NCI-H2227 (cell line): ENCODE measurements around the gene MFAP3L.

Source experiments
- DNase-seq: peaks from one replicate; lab custom pipeline; 2025; ENCODE audit not compliant: unreplicated experiment; lab: John Stamatoyannopoulos, UW

Gene MFAP3L

GRCh38 chr4:170022211-170022610 is 4.0 kb downstream of the MFAP3L start:
- no peak for DNase-seq

DNA sequence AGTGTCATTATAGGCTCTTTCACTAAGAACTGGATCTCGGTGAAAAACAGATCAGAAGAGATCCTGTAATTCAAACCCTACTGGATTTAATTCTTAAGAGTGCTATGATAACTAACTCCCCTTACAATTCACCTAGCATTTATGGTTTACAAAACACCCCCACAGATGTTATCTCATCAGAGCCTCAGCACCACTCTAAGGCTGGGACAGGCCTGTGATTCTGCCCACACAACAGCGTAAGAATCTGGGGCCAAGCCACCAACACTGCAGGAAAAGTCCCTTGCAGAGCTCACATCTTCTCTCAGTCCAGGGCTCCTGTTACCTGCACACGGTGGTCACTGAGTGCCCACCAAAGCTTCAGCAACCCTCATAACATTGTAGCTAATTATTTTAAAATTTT is 8.9 kb downstream of the MFAP3L start:
- no peak for DNase-seq

- no peak for DNase-seq
Measured at GRCh38 chr4:170015285-170015684, 10.9 kb downstream of the MFAP3L start.

DNA sequence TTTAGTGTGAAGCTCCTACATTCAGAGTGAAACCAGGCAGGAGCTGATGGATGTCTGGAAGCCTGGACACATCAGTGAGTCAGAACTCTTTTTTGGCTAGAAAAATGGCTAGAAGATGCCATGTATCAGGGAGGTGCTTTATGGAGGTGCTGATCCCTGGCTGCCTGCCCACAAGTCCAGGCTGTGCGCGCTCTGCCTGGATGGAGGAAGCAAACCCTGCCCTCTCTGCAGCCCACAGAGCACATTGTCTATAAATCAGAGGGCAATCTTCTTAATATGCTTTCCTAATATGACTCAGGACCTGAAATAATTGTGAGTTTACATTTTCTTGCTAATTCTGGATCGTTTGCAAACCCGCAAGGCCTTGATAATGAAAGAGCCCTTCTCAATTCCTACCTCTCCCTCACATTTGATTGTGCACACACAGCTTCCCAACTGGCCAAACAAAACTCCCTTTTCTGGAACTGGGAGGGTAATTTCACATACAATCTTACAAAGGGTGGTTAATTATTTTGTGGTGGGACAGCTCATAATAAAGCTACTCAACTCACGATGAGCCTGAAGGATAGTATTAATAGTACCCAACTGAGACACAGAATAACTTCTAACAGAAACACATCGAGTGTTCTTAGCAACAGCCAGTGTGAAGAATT is 11.7 kb downstream of the MFAP3L start:
- DNase-seq, result no peak

- no peak for DNase-seq
Measured at GRCh38 chr4:170012629-170012958, 13.6 kb downstream of the MFAP3L start.

DNA sequence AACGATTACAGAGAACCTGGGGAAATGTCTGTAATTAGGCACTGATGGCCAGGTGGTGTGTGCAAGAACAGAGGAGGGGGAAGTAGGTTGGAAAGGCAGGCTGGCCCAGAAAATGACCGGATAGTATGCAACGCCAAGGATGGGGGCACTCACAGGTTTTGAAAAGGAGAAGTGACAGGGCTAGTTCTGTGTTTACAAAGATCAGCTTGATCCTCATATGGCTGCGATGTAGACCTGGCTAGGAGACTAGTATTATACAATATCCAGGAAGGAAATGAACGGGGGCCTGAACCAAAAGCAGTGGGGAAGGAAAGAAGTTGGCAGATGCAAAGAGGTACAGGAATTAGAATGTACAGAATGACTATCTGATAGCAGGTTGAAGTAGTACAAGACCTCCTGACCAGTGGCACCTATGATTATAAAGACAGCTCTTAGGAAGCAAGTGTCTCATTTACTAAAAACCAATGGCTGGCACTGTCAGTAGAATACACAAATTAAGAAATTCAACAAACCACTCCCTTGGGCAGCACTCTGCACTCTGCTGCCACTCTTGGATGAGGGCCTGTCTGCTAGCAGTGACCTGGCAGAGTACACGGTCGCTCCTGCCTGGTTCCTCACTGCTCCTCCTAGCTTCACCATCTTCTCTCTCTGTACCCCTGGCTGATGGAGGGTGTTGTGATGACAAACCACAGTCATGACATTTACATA is 14.1 kb downstream of the MFAP3L start:
- DNase-seq, result no peak

- DNase-seq, result no peak
Measured at GRCh38 chr4:170009291-170009690, 16.9 kb downstream of the MFAP3L start.

GRCh38 chr4:170008801-170009200 is 17.4 kb downstream of the MFAP3L start:
- DNase-seq, result no peak

DNA sequence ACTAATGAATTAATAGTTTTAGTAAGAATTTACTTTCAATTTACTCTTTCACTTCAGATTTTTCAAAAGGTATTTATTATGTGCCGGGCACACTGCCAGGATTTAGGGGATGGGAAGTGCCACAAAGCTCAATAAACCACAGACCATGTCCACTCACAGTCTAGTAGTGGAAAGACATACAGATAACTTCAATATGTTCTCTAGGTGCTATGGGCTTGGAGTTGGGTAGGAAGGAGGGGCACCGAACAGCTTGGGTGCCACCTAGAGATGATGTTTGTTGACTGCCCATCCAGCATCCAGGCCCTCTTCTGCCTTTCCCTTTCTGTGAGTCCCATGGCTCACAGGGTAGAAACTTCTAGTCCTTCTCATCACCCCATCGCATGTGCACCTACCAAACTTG is 17.8 kb downstream of the MFAP3L start:
- no peak for DNase-seq

DNA sequence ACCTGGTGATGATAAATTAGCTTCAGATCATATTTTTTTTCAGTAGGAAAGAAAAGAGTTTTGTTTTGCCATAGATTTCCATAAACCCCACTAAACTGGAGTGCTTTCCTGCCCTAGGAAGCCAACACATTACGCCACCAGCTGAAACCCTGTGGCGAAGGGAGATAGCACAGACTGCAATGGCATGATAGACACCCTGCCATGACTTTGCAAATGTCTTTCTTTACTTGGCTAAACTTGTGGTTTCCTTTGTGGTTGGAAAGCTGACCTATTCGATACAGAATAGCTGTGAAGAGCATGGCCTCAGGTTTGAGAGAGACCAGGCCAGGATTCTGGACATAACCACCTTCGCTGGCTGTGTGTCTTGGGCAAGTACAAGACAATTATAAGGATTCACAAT is 19.1 kb downstream of the MFAP3L start:
- DNase-seq, result no peak

DNA sequence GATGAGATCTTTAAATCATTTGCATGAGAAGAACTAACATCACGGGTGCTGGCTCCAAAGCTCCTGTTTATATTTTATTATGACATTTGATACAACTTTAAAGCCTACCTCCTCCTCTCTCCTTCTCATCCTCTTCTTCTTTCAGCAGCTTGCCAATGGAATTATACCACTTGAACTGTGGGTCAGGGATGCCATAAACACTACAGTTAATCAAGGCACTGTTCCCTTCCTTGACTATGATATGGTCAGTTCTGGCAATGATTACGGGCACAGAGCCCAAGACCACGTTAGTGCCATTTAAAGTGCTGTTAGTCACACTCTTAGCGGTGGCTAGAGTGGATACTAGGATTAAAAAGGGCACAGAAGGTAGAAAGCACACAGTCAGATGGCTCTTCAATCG is 20.7 kb downstream of the MFAP3L start:
- peak; percentile 3 for DNase-seq

DNA sequence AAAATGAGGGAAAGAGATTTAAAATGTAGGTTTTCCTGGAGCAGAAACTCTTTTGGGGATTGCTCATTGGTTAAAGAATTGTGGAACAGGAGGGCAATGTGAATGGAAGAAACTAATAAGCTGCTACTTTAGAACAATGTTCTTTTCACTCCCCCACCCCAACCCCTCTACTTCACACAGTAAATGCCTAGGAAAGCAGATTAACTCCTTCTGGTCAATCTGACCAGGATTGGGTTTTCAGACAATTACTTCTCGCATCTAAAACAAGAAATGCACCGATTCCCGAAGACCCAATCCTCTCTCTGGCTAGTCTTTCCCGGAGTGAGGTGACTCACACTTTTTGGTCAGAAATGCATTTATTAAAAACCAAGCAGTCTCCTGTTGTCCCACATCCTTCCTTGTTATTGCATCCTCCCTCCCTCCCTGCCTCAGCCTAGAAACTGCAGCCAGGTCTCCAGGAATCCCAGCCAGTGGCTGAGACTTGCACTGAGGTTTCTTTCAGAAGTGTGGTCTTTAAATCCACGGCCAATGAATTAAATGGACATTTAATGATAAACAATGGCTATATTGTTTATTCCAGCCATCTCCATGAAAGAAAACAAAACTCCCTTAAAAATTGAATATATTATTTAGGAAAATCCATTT is 21.4 kb downstream of the MFAP3L start:
- DNase-seq, result no peak

DNA sequence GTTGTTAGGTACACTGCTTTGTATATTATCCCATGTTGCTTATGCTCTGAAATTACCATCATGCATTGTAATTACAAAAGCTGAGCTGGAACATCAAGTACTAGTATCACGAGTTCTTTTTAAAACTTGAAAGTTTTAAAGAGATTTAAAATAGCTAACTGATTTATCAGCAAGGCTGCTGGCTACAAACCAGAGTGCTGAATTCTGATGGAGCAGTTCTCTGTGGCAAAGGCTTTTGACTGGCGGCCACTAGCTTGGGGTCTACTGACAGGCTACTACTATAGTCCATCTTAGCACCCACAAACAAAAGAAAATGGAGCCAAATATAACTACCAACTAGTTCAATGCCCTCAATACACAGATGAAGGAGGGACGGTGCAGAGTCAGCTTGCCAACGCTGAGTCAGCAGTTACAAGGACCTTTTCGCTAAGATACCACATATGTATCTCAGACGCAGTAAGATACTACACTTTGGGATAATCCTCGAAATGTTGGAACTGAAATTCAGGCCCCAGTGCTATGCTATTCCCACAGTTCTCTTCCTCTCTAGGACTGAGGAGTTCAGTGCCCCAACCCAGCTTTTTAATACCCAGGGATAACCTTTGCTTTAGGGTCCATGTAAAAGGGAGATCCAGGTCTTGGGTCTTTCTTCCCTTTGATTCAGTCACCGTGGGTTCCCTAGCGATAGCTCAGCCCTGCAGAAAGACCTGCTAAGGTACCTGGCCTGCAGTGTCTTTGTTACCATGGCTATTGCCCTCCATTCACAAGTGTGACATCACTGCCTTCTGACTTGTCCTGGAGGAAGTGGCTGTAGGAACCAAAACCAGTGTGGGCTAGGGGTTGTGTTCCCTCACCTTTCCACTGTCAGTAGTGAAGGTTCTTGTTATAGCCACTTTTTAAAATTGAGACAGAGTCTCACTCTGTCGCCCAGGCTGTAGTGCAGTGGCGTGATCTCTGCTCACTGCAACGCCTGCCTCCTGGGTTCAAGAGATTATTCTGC is 22.8 kb downstream of the MFAP3L start:
- no peak for DNase-seq

DNA sequence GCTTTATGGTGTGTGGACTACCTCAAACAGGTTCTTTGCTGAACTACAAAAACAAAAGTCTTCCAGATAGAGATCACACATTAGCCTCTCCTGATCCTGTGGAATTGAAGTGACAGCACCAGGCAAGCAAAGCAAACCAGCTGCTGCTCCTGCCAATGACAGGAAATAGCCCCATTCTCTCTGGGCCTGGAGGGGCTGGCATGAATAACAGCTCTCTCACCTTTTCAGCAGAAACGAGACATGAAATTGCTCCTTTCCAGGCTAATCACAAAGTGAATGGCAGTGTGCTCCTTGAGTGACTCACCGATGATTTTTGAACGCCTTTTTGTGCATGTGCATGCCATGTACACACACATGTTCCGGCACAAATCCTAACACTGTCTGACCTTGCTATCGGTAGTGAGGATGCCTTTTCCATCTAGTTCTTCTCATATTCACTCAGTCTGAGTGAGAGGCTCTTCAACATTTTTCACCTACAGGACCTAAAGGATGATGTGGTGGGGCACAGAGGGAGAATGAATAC is 24.4 kb downstream of the MFAP3L start:
- no peak for DNase-seq

DNA sequence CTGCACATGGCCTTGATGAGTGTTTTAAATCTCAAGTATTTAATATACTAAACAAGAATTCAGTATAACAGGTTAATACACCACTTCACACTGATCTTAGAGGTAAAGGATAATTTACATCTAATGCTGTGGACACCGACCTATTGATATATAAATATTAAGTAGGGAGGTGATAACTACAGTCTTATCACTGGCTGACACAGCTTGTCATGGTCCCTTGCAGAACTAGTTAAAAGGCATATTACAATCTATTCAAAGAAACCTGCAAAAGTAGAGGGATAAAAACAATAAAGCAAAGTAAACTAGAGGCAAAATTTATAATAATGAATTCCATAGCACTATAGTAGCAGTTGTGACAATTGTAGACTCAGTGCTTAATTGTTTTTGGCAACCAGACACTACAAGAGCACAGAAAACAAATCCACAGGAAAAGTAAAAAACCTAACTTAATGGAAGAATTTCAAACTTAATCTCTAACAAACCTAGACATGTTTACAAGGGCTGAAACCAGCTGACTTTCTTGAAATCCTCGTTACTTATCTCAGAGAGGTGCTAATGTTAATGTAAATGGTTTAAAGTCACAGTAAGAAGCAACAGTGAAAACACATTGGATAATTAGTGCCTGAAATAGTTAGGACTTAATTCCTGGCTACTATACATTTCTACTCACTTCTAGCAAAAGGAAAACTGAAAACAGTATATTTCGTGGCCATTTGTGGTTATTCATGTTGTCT is 25.0 kb downstream of the MFAP3L start:
- DNase-seq, result no peak

- no peak for DNase-seq
Measured at GRCh38 chr4:169999923-170000322, 26.3 kb downstream of the MFAP3L start.

DNA sequence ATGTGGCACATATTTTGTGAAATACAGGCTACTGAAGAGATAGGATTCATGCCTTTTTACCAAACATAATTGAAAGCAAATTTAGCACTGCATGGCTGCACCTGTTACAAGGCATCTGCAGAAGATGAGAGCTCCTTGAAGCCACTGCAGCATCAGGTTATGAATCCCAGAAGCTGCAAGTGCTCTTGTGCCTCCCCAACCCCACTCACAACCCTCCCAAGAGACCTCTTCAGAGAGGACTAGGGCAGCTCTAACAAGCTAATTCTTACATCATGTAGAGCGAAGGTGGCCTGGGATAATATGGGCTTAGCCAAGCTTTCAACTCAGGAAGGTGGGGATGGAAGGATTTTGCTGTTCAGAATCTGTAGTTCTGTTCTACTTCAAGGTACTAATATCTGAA is 27.2 kb downstream of the MFAP3L start:
- no peak for DNase-seq

- no peak for DNase-seq
Measured at GRCh38 chr4:169996379-169997240, 29.6 kb downstream of the MFAP3L start.

- DNase-seq, result no peak
Measured at GRCh38 chr4:169993531-169993930, 32.7 kb downstream of the MFAP3L start.
